Ascending aorta (tissue), 2 donors: ENCODE data around the gene SLC2A13. TPM values are rescaled to one million over a fixed set of nuclear protein-coding genes. Genes with fewer than 3 reads are reported as not detected.

Experiments
- DNase-seq, 2 donors: peaks; one replicate each; pipeline ENCODE4 v3.0.0-alpha.2; 2019; ENCODE audit warnings: low spot score in 2 of 2
- H3K27ac ChIP-seq, 2 donors: fragments of 200-600 bp; sonication (generic); one replicate each; pipeline ENCODE4 v1.5.1; 2016 to 2017; ENCODE audit warnings: mild to moderate bottlenecking in 1 of 2
- H3K27me3 ChIP-seq: fragments of 200-600 bp; sonication (generic); one replicate; pipeline ENCODE4 v1.5.1; 2017
- H3K36me3 ChIP-seq, 2 donors: fragments of 200-600 bp; sonication (generic); one replicate each; pipeline ENCODE4 v1.5.1; 2016
- H3K4me1 ChIP-seq, 2 donors: fragments of 200-600 bp; sonication (generic); one replicate each; pipeline ENCODE4 v1.5.1; 2016 to 2017; ENCODE audit warnings: mild to moderate bottlenecking in 1 of 2
- H3K4me3 ChIP-seq, 2 donors: fragments of 200-600 bp; sonication (generic); one replicate each; pipeline ENCODE4 v1.5.1; 2016 to 2017; ENCODE audit warnings: mild to moderate bottlenecking in 1 of 2
- H3K9me3 ChIP-seq, 2 donors: fragments of 200-600 bp; sonication (generic); one replicate each; pipeline ENCODE4 v1.5.1; 2016
- CTCF ChIP-seq, 3 experiments: fragments of 200-600 bp in 2 of 3; fragments of 450-650 bp in 1 of 3; sonication (generic) in 2 of 3; IDR thresholded peaks; one replicate each; pipeline ENCODE4 v1.5.1; 2016 to 2019; ENCODE audit warnings: antibody characterized with exemption in 3 of 3, mild to moderate bottlenecking in 1 of 3, moderate library complexity in 1 of 3
- intact Hi-C: fragments of 100-400 bp; cut with DNase I; formaldehyde crosslinking; loops from one replicate; pipeline ENCODE4 v1.15.1; 2023
- total RNA-seq: library from RNA; depleted of rRNA; stranded (reverse); fragments of >200 nt; gene quantifications from one replicate; pipeline ENCODE4 v1.1.0, GENCODE V29; 2016

Gene SLC2A13
- total RNA-seq, 1 donor from 2014 or later: 23.5 TPM

DNA sequence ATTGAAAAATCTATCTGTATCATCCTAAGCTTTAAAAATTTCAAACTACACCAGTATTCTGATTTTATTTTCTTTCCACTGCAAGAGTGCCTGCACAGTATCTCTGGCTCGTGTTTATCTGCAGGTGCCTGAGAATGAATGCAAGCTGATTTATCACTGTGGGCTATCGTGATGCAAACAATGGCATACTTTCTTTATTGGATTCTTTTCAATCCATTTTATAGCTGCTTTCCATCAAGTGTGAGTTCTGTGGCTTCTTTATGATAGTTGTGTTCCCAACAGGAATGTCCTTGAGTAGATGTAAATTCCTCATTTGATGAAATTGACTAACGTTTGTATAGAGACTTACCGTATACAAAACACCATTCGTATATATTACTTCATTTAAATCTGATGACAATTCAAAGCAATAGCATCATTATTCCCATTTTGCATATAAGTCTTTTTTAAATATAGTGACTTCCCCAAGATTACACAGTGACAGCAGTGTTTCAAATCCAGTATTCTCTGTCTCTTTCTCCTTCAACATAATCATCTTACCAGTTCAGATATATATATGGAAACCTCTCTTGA, 326.0 kb downstream of the SLC2A13 start:
- Histone ChIP-seq H3K4me3 (no peak overlapping the region), H3K36me3 (no peaks in the 10 kb centered on the region), H3K27ac (no peak overlapping the region), H3K4me1 (no peaks in the 10 kb centered on the region), H3K27me3 (no peaks in the 10 kb centered on the region), H3K9me3 (no peaks in the 10 kb centered on the region)
- TF ChIP-seq CTCF (IDR thresholded peaks at IDR 0.05): no peak
- intact Hi-C loops: no loop called here
- DNase-seq: no peak

DNA sequence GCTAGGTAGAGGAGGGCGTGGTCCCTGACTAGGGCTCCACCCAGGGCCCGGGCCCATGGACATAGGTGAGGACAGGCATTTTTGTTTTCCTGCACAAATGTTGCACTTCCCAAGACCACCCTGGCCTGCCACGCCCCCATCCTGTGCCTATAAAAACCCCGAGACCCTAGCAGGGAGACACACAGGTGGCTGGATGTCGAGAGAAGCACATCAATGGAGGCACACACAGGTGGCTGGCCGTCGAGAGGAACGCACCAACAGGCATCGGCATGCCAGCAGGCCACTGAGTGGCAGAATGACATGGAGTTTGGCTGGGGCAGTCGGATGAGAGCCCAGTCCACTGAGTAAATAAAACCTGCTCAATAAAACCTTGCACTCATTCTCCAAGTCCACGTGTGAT, 328.4 kb downstream of the SLC2A13 start:
- TF ChIP-seq CTCF (IDR thresholded peaks at IDR 0.05): no peak
- no peak overlapping the region for H3K27ac ChIP-seq
- no peaks in the 10 kb centered on the region for H3K27me3 ChIP-seq
- no peak for DNase-seq
- no peak overlapping the region for H3K4me3 ChIP-seq
- H3K36me3 ChIP-seq: no peaks in the 10 kb centered on the region
- intact Hi-C loops: no loop called here
- no peaks in the 10 kb centered on the region for H3K4me1 ChIP-seq
- H3K9me3 ChIP-seq: no peaks in the 10 kb centered on the region

- DNase-seq: no peak
- Histone ChIP-seq H3K4me3 (no peak overlapping the region), H3K27ac (no peak overlapping the region), H3K4me1 (no peaks in the 10 kb centered on the region), H3K36me3 (no peaks in the 10 kb centered on the region), H3K27me3 (no peaks in the 10 kb centered on the region), H3K9me3 (no peaks in the 10 kb centered on the region)
- intact Hi-C loops: no loop called here
- no peak for TF ChIP-seq CTCF (IDR thresholded peaks at IDR 0.05)
These were observed 332.6 kb downstream of the SLC2A13 start for GRCh38 chr12:39773266-39773665.

GRCh38 chr12:39772821-39773259, 333.0 kb downstream of the SLC2A13 start:
- DNase-seq: no peak
- no peaks in the 10 kb centered on the region for H3K27me3 ChIP-seq
- no peaks in the 10 kb centered on the region for H3K36me3 ChIP-seq
- no peak overlapping the region for H3K4me3 ChIP-seq
- H3K27ac ChIP-seq: no peak overlapping the region
- no peak for TF ChIP-seq CTCF (IDR thresholded peaks at IDR 0.05)
- intact Hi-C loops: no loop called here
- H3K9me3 ChIP-seq: no peaks in the 10 kb centered on the region
- no peaks in the 10 kb centered on the region for H3K4me1 ChIP-seq

GRCh38 chr12:39771456-39771855, 334.4 kb downstream of the SLC2A13 start:
- TF ChIP-seq CTCF (IDR thresholded peaks at IDR 0.05): no peak
- H3K4me3 ChIP-seq: no peak overlapping the region
- H3K9me3 ChIP-seq: no peaks in the 10 kb centered on the region
- intact Hi-C loops: no loop called here
- H3K27ac ChIP-seq: no peak overlapping the region
- H3K27me3 ChIP-seq: no peaks in the 10 kb centered on the region
- H3K36me3 ChIP-seq: no peaks in the 10 kb centered on the region
- DNase-seq: no peak
- no peaks in the 10 kb centered on the region for H3K4me1 ChIP-seq
